NCI-H446 treated with DMSO at 0.1 percent for 48 hours (cell line): ENCODE data around the gene CCR5.

Experiments used
- DNase-seq: peaks from one replicate; lab custom pipeline; 2025; lab: John Stamatoyannopoulos, UW

CCR5 gene

GRCh38 chr3:46359733-46360493 lies 10.8 kb upstream of the CCR5 start:
- no peak for DNase-seq

GRCh38 chr3:46360907-46361306 lies 9.8 kb upstream of the CCR5 start:
- DNase-seq: no peak

- DNase-seq: no peak
These were observed 9.1 kb upstream of the CCR5 start for GRCh38 chr3:46361408-46362283.

- no peak for DNase-seq
These were observed 5.7 kb upstream of the CCR5 start for GRCh38 chr3:46365041-46365440.

- no peak for DNase-seq
These were observed 4.8 kb upstream of the CCR5 start for GRCh38 chr3:46365737-46366524.

GRCh38 chr3:46367811-46368210 lies 2.9 kb upstream of the CCR5 start:
- no peak for DNase-seq

- no peak for DNase-seq
These were observed 2.2 kb upstream of the CCR5 start for GRCh38 chr3:46368569-46368968.

GRCh38 chr3:46369151-46369550 lies 1.6 kb upstream of the CCR5 start:
- no peak for DNase-seq

- no peak for DNase-seq
These were observed 1.0 kb upstream of the CCR5 start for GRCh38 chr3:46369675-46370132.

GRCh38 chr3:46371519-46372340 lies 984 bp downstream of the CCR5 start:
- no peak for DNase-seq

- no peak for DNase-seq
These were observed 2.0 kb downstream of the CCR5 start for GRCh38 chr3:46372492-46373359.

- no peak for DNase-seq
These were observed 4.0 kb downstream of the CCR5 start for GRCh38 chr3:46374755-46375154.

- no peak for DNase-seq
These were observed 4.5 kb downstream of the CCR5 start for GRCh38 chr3:46375218-46375617.

- DNase-seq: no peak
These were observed 5.1 kb downstream of the CCR5 start for GRCh38 chr3:46375814-46376213.

- DNase-seq: no peak
These were observed 7.7 kb downstream of the CCR5 start for GRCh38 chr3:46378426-46378942.

GRCh38 chr3:46380471-46381221 lies 9.9 kb downstream of the CCR5 start:
- no peak for DNase-seq

GRCh38 chr3:46381625-46382024 lies 10.9 kb downstream of the CCR5 start:
- DNase-seq: no peak

- DNase-seq: no peak
These were observed 12.6 kb downstream of the CCR5 start for GRCh38 chr3:46383211-46383950.

GRCh38 chr3:46383951-46384330 lies 13.2 kb downstream of the CCR5 start:
- DNase-seq: no peak
